ENCODE measurements around the gene RASL10A. TPM values are rescaled to one million over a fixed set of nuclear protein-coding genes. Genes with fewer than 3 reads are reported as not detected.
A peak's percentile ranks its signal among the peaks of the same experiment; 100 is the strongest.

RASL10A gene
- total RNA-seq, 3 donors from 2014 or later, result 1.1 to 2.3 (median 1.4) TPM

DNA sequence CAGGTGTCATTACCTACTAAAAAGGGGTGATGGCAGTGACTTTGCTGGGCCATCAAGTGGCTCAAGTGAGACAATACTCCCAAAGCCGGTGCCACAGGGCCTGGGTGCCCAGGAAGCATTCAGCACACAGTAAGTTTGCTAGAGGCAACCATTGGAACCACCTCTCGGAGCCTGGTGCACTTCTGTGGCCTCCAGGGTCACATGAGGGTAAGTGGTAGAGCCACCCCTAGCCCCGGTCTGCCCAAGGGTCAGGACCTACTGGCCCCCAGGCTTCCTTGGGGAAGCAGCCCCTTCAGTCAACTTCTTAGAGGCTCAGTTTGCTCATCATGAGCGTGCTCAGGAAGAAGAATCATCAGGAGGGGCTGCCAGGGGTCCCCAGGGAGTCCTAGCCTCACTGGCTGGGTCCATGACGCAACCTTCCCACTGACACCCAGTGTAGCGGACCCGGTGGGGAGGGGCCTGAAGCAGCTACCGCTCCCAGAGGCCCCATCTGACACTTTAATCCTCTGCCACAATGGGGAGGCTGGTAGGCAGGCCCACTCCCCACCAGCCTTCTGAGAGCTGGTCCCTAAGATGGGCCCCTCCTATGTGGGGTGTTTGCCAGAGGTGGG, 17.5 kb upstream of the RASL10A start:
- DNase-seq, result no peak
- H3K4me3 ChIP-seq, result no peak overlapping the region
- ATAC-seq, result no peak
- TF ChIP-seq, protein P1, sequence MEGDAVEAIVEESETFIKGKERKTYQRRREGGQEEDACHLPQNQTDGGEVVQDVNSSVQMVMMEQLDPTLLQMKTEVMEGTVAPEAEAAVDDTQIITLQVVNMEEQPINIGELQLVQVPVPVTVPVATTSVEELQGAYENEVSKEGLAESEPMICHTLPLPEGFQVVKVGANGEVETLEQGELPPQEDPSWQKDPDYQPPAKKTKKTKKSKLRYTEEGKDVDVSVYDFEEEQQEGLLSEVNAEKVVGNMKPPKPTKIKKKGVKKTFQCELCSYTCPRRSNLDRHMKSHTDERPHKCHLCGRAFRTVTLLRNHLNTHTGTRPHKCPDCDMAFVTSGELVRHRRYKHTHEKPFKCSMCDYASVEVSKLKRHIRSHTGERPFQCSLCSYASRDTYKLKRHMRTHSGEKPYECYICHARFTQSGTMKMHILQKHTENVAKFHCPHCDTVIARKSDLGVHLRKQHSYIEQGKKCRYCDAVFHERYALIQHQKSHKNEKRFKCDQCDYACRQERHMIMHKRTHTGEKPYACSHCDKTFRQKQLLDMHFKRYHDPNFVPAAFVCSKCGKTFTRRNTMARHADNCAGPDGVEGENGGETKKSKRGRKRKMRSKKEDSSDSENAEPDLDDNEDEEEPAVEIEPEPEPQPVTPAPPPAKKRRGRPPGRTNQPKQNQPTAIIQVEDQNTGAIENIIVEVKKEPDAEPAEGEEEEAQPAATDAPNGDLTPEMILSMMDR (IDR thresholded peaks at IDR 0.05), result no peak
- H3K36me3 ChIP-seq (ENCODE audit: low read depth), result peaks cover 4% of the 10 kb centered on the region
- H3K9me3 ChIP-seq, result no peaks in the 10 kb centered on the region
- intact Hi-C loops (cut with DNase I, micrococcal nuclease), result no loop called here
- no peaks in the 10 kb centered on the region for H3K4me1 ChIP-seq (ENCODE audit: low read depth)

DNA sequence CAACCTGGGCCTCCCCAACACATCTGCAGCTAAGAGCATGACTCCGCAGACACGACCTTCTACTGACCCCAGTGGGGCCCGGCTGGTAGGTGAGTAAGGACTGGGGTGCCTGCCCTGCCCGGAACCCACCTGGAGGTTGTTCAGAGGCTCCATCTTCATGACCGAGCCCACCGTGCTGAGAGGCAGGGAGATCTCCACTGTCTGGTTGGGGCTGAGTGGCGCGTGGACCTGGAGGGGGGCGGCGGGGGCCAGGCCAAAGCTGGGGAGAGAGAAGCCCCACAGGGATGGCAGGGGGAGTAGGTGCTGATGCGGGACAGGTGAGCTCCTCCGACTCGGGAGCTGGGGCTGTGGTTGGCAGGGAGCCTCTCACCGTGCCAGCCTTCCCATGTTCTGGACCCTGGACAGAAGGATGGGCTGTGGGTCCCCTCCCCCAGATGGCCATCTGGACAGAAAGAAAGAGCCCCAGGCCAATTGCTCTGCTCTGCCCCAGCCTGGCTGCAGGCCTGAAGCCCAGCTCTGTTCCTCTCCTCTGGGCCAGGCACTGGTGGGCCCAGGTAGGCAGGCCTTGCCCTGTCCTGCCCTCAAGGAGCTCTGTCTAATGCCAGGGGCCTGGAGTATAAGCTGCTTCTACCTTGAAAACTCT, 16.3 kb upstream of the RASL10A start:
- Histone ChIP-seq H3K36me3 (ENCODE audit: low read depth) (peaks cover 3% of the 10 kb centered on the region), H3K9me3 (no peaks in the 10 kb centered on the region), H3K4me1 (ENCODE audit: low read depth) (no peaks in the 10 kb centered on the region), H3K4me3 (no peak overlapping the region)
- intact Hi-C loops (cut with DNase I, micrococcal nuclease), result no loop called here
- TF ChIP-seq, protein P1 (IDR thresholded peaks at IDR 0.05), result no peak
- ATAC-seq (no peak), DNase-seq (peak in 1 of 3 donors; percentile 31)

DNA sequence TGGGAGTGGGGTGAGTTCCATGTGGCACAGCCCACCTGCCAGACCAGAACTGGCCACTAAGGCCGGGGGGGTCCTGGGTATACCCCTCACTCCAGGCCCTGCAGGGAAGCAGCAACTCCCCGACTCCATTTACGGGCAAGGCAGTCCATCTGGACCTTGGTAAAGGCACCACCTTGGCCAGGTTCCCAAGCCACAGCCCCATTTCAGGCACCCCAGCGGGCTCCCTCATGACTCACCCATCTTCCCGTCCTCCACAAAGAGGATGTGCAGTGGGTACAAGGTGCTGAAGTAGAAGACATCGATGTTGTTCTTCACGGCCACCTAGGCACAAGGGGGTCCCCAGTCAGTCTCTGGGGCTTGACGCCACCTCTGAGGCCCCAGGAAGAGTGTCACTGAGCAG, 15.7 kb upstream of the RASL10A start:
- intact Hi-C loops (cut with DNase I, micrococcal nuclease), result no loop called here
- no peak for ATAC-seq
- Histone ChIP-seq H3K9me3 (no peaks in the 10 kb centered on the region), H3K4me1 (ENCODE audit: low read depth) (no peaks in the 10 kb centered on the region), H3K4me3 (no peak overlapping the region), H3K36me3 (ENCODE audit: low read depth) (peaks cover 3% of the 10 kb centered on the region)
- TF ChIP-seq, protein P1 (IDR thresholded peaks at IDR 0.05), result no peak
- DNase-seq, result no peak

DNA sequence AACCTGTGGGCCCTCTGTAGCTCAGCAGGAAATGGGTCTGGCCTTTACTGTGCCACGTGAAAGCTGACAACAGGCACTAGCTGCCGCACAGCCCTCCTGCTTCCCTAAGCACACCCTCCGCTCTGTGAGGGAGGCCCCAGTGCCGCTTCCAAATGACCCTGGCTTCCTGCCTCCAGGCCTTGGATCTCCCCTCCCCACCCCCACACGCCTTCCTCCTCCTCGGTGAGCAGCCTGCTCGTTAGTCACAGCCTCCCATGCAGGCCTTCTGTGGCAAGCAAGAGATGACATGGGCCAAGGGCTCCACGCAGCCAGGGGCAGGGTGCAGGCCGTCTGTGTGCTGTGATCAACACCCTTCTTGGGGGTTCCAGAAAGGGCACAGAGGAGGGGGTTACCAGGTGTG, 15.3 kb upstream of the RASL10A start:
- no peaks in the 10 kb centered on the region for H3K9me3 ChIP-seq
- H3K36me3 ChIP-seq (ENCODE audit: low read depth), result peaks cover 3% of the 10 kb centered on the region
- peak in 1 of 3 donors; percentile 50 for DNase-seq
- no peak for ATAC-seq
- intact Hi-C loops (cut with DNase I, micrococcal nuclease), result no loop called here
- no peaks in the 10 kb centered on the region for H3K4me1 ChIP-seq (ENCODE audit: low read depth)
- no peak overlapping the region for H3K4me3 ChIP-seq
- TF ChIP-seq, protein P1 (IDR thresholded peaks at IDR 0.05), result no peak

DNA sequence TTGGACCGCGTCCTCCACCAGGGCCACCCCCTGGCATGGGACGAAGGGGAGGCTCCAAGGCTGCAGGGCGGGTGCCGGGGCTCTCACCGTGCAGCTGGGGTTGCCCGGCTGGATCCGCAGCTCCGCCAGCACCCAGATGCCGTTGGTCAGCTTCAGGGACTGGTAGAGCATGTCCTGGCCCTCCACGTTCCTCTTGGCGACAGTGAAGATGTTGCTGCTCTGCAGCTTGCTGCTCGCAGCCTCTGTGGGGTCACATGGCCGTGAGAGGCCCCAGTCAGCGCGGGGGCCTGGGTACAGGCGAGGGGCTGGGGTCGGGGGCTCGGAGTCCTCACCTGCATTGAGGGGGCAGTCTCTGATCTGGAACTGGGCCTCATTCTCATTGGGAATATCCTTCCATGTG, 14.8 kb upstream of the RASL10A start:
- ATAC-seq, result no peak
- Histone ChIP-seq H3K9me3 (no peaks in the 10 kb centered on the region), H3K4me3 (no peak overlapping the region), H3K36me3 (ENCODE audit: low read depth) (peaks cover 3% of the 10 kb centered on the region), H3K4me1 (ENCODE audit: low read depth) (no peaks in the 10 kb centered on the region)
- TF ChIP-seq, protein P1 (IDR thresholded peaks at IDR 0.05), result no peak
- peak in 1 of 3 donors; percentile 43 for DNase-seq
- intact Hi-C loops (cut with DNase I, micrococcal nuclease), result no loop called here

All from mucosa of descending colon (tissue), 3 donors.